HCEC 1CT (cell line): ENCODE measurements around the gene CES5A.
"Not testable (repeated sequence)": the region's sequence is repeated elsewhere in the genome, so short reads cannot be mapped to it uniquely, and the experiment has no call there.

ENCODE experiments used
- DNase-seq: peaks from one replicate; pipeline ENCODE4 v3.0.0-alpha.2; 2017

Gene CES5A

GRCh38 chr16:55875273-55875672, at the start of gene CES5A:
TSS of gene CES5A (minus strand) at chr16:55875373. CDS start at chr16:55875221, 152 bp downstream.
- no peak for DNase-seq

- DNase-seq: no peak
These were observed 47.5 kb upstream of the CES5A start for GRCh38 chr16:55922662-55923061.

- no peak for DNase-seq
These were observed 42.4 kb upstream of the CES5A start for GRCh38 chr16:55917373-55918160.

DNA sequence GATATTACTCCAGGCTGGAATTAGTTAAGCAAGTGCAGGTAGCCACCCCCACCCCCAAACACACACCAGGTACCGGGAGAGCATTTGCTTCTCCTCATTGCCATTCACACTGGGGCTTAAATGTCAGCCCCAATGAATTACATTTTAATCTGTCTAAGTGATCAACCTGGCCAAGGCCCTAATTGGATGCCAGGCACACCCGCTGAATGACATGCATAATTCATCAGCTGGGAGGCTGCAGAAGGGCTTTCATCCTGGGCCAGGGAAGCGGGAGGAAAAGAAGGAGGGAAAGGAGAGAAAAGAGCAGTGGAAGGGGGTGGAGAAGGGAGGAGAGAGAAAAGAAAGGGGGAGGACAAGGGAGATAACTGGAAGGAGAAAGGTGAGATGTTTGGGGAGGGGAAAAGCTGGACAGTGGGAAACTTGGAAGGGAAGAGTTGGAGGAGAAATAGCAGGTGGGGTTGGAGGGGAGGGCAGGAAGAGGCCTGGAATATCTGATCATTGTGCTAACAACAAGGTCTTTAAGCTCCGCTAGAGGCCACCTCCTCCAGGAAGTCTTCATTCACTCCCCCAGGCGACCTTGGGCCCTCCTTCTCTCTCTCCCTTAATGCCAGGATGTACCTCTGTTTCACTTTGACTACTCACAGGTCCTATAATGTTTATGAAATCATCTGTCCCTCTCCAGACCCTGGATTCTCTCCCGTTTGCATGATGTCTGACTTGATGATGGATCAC, 40.1 kb upstream of the CES5A start:
- DNase-seq: no peak

DNA sequence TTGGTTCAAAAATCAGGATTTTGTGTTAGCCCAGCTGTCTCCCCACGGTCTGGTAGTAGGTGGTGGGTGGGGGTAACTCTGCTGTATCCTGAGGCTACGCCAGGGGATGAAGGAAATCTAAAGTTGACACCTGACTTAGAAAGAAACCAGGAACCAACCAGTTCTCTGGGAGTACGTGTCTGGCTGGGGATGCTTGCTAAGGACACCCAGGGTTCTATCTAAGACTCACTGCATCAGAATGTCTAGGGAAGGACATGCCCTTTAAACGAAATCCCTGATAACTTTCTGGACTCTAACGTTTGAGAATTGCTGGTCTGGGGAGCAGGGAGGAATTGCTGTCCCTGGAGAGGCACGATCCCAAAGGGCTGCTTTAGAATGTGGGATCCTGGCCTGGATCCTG, 39.2 kb upstream of the CES5A start:
- no peak for DNase-seq

GRCh38 chr16:55913716-55914115, 38.5 kb upstream of the CES5A start:
- no peak for DNase-seq

DNA sequence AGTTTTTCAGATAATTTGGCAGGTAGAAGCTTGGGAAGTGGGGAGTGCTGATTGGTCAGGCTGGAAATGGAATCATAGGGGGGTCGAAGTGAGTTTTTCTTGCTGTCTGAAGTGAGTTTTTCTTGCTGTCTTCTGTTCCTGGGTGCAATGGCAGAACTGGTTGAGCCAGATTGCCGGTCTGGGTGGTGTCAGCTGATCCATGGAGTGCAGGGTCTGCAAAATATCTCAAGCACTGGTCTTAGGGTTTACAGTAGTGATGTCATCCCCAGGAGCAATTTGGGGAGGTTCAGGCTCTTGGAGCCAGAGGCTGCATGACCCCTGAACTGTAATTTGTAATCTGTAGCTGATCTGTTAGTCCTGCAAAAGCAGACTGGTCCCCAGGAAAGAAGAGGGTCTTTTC, 37.9 kb upstream of the CES5A start:
- not testable (repeated sequence) for DNase-seq

DNA sequence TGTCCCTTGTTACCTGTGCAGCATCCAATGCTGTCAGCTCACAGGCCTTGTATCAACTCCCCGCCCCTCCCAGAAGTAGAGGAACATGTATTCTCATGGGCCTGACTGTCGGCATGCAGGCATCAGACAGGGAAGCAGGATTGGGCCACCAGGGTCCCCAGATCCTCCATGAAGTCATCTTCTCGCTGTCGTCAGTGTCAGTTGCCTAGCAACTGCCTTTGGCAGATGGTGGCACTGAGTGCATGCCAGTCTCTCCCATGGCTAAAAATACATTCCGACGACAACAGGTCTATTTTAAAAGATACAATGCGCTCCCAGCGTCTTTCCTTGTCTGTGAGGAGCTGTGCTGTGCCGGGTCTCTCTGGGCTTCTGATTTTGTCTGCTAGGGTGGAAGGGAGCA, 36.8 kb upstream of the CES5A start:
- no peak for DNase-seq

DNA sequence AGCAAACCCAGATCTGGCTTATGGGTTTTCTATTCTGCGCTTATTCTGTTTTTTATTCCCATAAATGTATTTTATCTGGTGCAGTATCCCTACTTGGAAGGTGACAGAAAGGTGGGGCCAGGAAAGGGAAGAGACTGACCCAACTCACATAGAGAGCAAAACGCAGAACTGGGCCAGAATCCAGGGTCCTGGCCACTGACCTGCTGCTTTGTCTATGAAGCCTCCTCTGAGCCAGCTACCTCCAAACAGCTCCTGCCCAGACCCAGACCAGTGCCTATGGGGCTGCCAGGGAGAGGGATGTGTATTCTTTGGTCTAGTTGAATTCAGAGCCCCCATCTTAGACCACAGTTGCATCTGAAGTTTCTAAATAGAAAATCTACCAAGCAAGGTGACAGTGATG, 36.4 kb upstream of the CES5A start:
- DNase-seq: no peak

DNA sequence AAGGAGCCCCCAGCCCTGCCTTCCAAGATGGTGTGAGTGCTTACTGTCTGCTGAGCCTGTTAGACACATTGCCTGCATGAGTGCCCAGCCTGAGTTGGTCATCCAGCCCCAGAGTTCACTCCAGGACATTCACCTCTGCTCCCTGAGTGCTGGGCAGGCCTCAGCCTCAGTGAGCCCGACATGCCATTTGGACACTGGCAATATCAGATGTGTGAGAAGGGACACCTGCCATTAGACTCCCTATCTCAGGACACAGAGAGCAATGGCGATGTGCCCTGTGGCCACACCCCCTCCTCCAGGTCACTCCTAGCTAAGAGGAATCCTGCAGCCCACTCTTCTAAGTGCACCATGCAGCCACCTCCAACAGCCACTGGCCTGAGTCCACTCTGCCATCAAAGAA, 34.7 kb upstream of the CES5A start:
- DNase-seq: no peak

DNA sequence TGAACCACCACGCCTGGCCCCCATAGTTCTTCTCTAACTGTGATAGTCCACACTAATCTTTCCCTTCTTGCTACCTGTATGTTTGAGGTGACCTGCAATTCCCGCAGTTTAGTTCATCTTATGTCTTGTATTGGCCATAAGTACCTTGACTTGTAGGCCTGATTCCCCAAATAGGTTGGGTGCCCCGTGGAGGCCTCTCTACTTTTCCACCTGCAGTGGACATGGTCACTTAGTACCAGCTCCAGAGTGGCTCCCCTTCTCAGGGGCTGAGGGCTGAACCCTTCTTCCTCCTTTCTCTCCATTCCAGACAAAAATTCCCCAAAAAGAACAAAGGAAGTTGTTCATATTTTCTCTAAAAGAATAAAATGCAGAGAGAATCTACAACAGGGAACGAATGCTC, 33.5 kb upstream of the CES5A start:
- no peak for DNase-seq

DNA sequence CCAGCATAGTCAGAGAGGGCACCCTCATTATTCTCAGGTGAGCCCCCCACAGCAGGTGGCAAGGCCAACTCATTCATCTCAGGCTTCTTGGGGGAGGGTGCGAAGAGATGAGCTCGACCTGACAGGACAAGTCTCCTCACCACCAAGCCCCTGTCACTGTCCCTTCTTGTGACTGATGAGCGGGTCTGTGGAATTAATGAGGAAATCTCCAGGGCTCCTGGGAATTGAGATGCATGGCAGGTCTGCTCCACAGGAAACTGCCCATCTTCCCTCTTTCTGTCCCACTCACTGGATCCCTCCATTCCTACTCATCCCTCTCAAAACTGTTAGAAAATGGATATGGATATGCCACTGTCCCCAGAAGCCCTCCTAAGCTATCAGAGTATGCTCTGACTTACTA, 32.5 kb upstream of the CES5A start:
- DNase-seq: no peak

DNA sequence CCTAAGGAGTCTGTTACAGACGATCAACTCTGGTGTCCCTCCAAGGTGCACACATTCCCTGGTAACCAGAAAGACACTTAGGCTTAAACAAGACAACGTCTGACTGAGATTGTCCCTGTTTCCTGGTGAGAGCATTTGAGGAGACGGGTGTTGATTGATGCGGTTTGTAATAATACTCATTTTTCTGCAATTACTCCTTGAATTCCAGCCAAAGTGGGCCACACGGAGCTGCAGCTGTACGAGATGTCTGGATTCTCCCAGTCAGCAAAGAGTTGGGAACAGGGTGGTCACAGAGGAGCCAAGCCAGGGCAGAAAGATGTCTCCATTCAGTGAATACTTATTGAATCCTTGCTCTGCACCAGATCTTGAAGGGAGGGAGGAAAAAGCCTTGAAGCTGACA, 30.9 kb upstream of the CES5A start:
- no peak for DNase-seq

GRCh38 chr16:55905651-55906050, 30.5 kb upstream of the CES5A start:
- DNase-seq: no peak

DNA sequence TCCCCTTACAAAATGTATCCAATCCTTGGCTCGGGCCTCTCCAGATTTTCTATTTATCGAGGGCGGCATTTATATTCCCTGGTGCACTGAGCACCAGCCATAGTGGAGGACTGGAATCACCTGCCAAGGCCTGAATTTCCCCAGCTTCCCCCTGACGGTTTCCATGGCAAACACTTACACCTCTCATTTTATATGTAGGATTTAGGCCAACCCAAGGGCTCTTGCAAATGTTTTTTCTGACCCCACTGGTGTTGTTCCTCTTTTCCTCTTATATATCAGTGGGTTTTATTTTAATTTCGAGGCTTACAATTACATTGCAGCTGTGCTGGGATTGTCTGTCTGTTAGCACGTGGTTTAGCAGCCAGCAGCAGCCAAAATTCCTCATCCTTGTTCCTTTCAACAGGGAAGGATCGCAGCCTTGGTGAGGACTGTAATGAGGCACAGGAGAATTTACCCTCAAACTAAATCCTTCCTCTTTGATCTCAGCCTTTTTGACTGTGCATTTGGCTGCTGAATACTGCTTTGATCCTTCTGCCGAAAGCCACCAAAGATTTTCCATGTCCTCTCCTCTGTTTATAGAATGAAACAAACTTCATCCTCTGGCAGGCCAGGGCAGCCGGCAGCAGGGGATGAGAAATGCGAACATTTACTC, 26.5 kb upstream of the CES5A start:
- no peak for DNase-seq

- DNase-seq: no peak
These were observed 25.6 kb upstream of the CES5A start for GRCh38 chr16:55900616-55901393.

DNA sequence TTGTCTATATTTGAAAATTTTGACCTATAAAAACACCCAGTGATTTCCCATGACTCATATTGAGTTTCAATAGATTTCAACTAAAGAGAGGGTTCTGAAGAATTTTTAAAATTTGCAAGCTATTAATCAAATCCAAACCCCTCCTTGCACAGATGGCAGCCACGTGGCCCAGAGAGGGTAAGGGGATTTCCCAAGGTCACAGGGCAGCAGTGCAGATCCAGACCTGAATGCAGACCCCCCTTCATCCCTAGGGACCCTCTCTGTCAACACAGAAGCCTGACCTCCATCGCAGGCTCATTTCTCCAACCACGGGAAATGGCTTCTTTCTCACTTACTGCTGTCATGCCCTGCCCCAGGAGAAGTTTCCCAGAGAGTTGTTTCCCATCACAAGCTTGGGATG, 24.7 kb upstream of the CES5A start:
- DNase-seq: no peak

DNA sequence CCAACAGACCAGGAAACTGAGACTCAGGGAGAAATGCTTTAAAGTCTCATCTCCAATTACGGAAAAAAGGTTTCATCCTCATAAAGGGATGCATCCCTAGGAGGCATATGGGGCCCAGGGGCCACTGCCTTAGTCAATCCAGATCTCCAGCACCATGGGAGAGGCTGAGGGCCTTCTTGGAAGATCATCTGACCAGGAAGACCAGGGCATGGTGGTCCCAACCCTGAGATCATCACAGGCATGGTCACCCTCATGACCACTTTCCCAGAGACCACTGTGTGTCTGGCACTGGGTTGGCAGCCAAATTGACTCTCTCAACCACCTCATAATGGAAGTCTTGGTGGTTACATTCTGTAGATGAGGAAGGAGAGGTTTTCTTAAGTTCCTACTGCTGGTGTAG, 23.4 kb upstream of the CES5A start:
- no peak for DNase-seq

GRCh38 chr16:55892821-55893220, 17.6 kb upstream of the CES5A start:
- no peak for DNase-seq

DNA sequence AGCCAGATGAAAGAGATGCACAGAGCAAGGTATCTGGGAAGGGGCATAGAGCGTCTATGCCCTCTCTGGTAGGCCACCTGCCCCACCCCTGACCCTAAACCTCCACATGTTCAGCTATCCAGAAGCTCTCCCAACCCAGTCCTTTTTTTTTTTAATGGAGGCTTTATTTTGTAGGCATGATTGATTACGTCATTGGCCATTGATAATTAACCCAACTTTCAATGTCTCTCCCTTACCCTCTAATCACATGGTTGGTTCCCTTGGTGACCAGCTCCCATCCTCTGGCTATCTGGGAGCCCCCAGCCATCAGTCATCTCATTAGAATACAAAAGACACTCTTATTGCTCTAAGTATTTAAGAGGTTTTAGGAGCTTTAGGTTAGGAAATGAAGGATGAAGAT, 14.3 kb upstream of the CES5A start:
- DNase-seq: no peak

DNA sequence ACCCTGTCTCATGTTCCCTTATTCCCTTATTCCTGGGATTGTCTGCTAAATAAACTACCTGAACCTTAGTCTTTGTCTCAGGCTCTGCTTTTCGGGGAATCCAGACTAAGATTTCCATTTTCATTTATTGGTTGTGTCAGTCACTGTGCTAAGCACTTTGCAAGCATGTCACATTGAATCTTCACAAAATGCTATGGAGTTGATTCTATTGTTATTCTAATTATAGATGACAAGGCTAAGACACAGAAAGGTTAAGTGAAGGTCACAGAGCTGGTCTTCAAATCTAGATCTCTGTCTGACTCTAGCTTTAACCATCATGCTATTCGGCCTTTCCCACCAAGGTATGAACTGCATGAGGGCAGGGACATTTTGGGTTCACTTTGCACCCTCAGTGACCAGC, 13.4 kb upstream of the CES5A start:
- DNase-seq: no peak

GRCh38 chr16:55876854-55877253, 1.7 kb upstream of the CES5A start:
- no peak for DNase-seq

GRCh38 chr16:55873122-55873521, 2.1 kb downstream of the CES5A start:
- DNase-seq: no peak
